Ovary (tissue), 9 donors: ENCODE measurements around the gene SLIT3. TPM values are rescaled to one million over a fixed set of nuclear protein-coding genes. Genes with fewer than 3 reads are reported as not detected.

ENCODE experiments used
- DNase-seq, 5 donors: peaks; one replicate each; pipeline ENCODE4 v3.0.0-alpha.2; 2019 to 2020
- H3K27ac ChIP-seq, 2 donors: fragments of 200-600 bp; one replicate each; pipeline versions ENCODE4 v1.5.1 to v1.8.0; 2019 to 2022
- H3K27me3 ChIP-seq: fragments of 200-600 bp; one replicate; pipeline ENCODE4 v1.8.0; 2022
- H3K36me3 ChIP-seq: fragments of 200-600 bp; sonication (generic); one replicate; pipeline ENCODE4 v1.5.1; 2019
- H3K4me1 ChIP-seq: one replicate; pipeline ENCODE4 v1.8.1; 2013; ENCODE audit warnings: mild to moderate bottlenecking, moderate library complexity; ENCODE audit not compliant: insufficient read depth
- H3K4me3 ChIP-seq: fragments of 200-600 bp; sonication (generic); one replicate; pipeline ENCODE4 v1.5.1; 2017
- H3K9me3 ChIP-seq, 2 donors: fragments of 200-600 bp in 1 of 2; sonication (generic) in 1 of 2; one replicate each; pipeline versions ENCODE4 v1.5.1 to v1.8.1; 2013 to 2019; ENCODE audit warnings: mild to moderate bottlenecking in 1 of 2, moderate library complexity in 1 of 2
- EP300 ChIP-seq: sonication (generic); formaldehyde crosslinking; IDR thresholded peaks from one replicate; pipeline ENCODE4 v1.6.1; 2017; ENCODE audit warnings: antibody characterized with exemption
- POLR2A ChIP-seq: fragments of 450-650 bp; IDR thresholded peaks from one replicate; pipeline ENCODE4 v1.6.1; 2017; ENCODE audit warnings: antibody characterized with exemption, mild to moderate bottlenecking, moderate library complexity
- WGBS, 3 donors: extraction: QIAGEN DNeasy Blood & Tissue Kit in 1 of 3; methylation state at CpG; one replicate each; pipeline versions ENCODE4 v1.1.5 to v1.1.7; 2013 to 2017; 5-methylcytosine and 5-hydroxymethylcytosine counted together
- intact Hi-C, 4 donors: fragments of 100-400 bp; cut with DNase I; formaldehyde crosslinking; loops; one replicate each; pipeline versions ENCODE4 v1.11.0 to v1.15.1; 2022 to 2023
- polyA plus RNA-seq, 2 donors: library from polyadenylated mRNA; stranded (reverse); fragments of 200-250 nt in 1 of 2; fragments of 350-450 nt in 1 of 2; fragmentation: Illumina TruSeq in 1 of 2; extraction: RNeasy Lipid Tissue Mini Kit (QIAGEN cat#74804) in 1 of 2; gene quantifications; one replicate each; pipeline ENCODE4 v1.2.3, GENCODE V29; 2013 to 2014
- total RNA-seq, 7 donors: library from RNA; depleted of rRNA in 2 of 7; stranded (reverse); fragments of >200 nt in 2 of 7; fragmentation: NEBNext Ultra II Directional in 3 of 7; extraction: Animal tissue kit (Norgen Biotek cat#: 25700) in 3 of 7; gene quantifications; one replicate each; pipeline versions ENCODE4 v1.1.0 to v1.2.4, GENCODE V29; 2016 to 2023
- TF ChIP-seq, protein P1 (sequence below), 3 donors: fragments of 450-650 bp in 2 of 3; fragments of 200-600 bp in 1 of 3; IDR thresholded peaks; one replicate each; pipeline versions ENCODE4 v1.5.1 to v1.8.0; 2016 to 2022; ENCODE audit warnings: antibody characterized with exemption in 3 of 3, mild to moderate bottlenecking in 1 of 3
- donor health status: DM: no; HTN: no; CAD: no; lungs with moderate emphysema.
- donor health status: DM: no; HTN: no; CAD: no.
- donor health status: Bipolar disorder and iron deficiency.
- donor health status: DM: yes; HTN: yes; CAD: no.
- donor health status: DM: no; HTN: no; CAD: no.
- donor health status: DM: yes; HTN: yes; CAD: no.

Gene SLIT3
- total and polyA plus RNA-seq, 9 donors: 10.3 to 106 (median 24.4) TPM

DNA sequence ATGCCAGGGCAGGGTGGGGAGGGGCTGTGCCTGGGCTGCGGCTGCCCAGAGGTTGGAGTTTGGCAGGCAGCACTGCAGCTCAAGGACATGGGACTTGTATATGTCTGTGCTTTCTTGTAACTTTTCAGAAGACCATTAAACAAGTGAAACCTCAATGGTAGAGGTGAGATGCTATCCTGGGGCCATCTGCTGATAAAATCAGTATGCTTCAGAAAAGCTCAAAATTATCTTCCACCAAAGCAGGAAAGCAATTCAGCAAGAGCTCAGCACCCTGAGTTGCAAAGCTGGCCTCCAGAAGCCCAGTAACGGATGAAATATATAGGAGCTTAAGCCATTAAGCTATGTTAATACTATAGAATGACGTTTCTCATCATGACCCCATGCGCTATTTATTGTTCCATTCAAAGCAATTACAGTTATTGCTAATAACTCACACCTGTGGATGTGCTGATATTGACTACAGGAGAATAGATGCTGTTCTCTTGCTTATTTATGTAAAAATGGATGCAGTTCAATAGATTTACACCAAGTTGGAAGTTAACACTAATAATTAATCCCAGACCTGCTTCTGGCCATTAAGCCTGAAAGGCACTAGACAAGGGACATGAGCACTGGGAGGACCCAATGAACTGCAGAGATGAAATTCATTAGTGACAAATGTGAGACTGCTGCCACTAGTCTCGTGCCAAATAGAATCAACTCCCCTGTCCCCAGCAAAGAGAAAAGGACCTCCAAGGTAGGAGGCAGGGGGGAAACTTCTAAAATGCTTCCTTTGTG, 405.5 kb downstream of the SLIT3 start:
- WGBS, 3 donors: 84 to 89% (median 87%) methylated on average over 5 of the region's 5 CpGs
- DNase-seq: no peak
- no peaks in the 10 kb centered on the region for H3K9me3 ChIP-seq
- TF ChIP-seq POLR2A (no peak), EP300 (no peak)
- TF ChIP-seq, protein P1, sequence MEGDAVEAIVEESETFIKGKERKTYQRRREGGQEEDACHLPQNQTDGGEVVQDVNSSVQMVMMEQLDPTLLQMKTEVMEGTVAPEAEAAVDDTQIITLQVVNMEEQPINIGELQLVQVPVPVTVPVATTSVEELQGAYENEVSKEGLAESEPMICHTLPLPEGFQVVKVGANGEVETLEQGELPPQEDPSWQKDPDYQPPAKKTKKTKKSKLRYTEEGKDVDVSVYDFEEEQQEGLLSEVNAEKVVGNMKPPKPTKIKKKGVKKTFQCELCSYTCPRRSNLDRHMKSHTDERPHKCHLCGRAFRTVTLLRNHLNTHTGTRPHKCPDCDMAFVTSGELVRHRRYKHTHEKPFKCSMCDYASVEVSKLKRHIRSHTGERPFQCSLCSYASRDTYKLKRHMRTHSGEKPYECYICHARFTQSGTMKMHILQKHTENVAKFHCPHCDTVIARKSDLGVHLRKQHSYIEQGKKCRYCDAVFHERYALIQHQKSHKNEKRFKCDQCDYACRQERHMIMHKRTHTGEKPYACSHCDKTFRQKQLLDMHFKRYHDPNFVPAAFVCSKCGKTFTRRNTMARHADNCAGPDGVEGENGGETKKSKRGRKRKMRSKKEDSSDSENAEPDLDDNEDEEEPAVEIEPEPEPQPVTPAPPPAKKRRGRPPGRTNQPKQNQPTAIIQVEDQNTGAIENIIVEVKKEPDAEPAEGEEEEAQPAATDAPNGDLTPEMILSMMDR (IDR thresholded peaks at IDR 0.05): no peak
- no peak overlapping the region for H3K27ac ChIP-seq
- no peak overlapping the region for H3K4me3 ChIP-seq
- no peaks in the 10 kb centered on the region for H3K36me3 ChIP-seq
- H3K4me1 ChIP-seq: no peaks in the 10 kb centered on the region
- intact Hi-C loops: no loop called here
- no peaks in the 10 kb centered on the region for H3K27me3 ChIP-seq

GRCh38 chr5:168893283-168893682, 407.7 kb downstream of the SLIT3 start:
- intact Hi-C loops: no loop called here
- Histone ChIP-seq H3K4me3 (no peak overlapping the region), H3K27ac (no peak overlapping the region), H3K9me3 (no peaks in the 10 kb centered on the region), H3K4me1 (no peaks in the 10 kb centered on the region), H3K36me3 (no peaks in the 10 kb centered on the region), H3K27me3 (no peaks in the 10 kb centered on the region)
- WGBS, 3 donors: 77 to 78% (median 78%) methylated on average over 4 of the region's 4 CpGs
- DNase-seq: no peak
- TF ChIP-seq, protein P1 (IDR thresholded peaks at IDR 0.05): no peak
- TF ChIP-seq EP300: no peak
- no peak for TF ChIP-seq POLR2A

GRCh38 chr5:168892618-168893186, 408.2 kb downstream of the SLIT3 start:
- 81 to 84% (median 83%) methylated on average over 5 of the region's 5 CpGs for WGBS, 3 donors
- DNase-seq: no peak
- TF ChIP-seq, protein P1 (IDR thresholded peaks at IDR 0.05): no peak
- no peak for TF ChIP-seq EP300
- no peak for TF ChIP-seq POLR2A
- H3K27ac ChIP-seq: no peak overlapping the region
- no peaks in the 10 kb centered on the region for H3K9me3 ChIP-seq
- no peaks in the 10 kb centered on the region for H3K4me1 ChIP-seq
- no peaks in the 10 kb centered on the region for H3K36me3 ChIP-seq
- no peaks in the 10 kb centered on the region for H3K27me3 ChIP-seq
- intact Hi-C loops: no loop called here
- no peak overlapping the region for H3K4me3 ChIP-seq

- Histone ChIP-seq H3K27ac (no peak overlapping the region), H3K27me3 (no peaks in the 10 kb centered on the region), H3K4me3 (no peak overlapping the region), H3K9me3 (no peaks in the 10 kb centered on the region), H3K4me1 (no peaks in the 10 kb centered on the region), H3K36me3 (no peaks in the 10 kb centered on the region)
- 75 to 85% (median 84%) methylated on average over 6 of the region's 6 CpGs for WGBS, 3 donors
- intact Hi-C loops: no loop called here
- no peak for DNase-seq
- no peak for TF ChIP-seq POLR2A
- TF ChIP-seq, protein P1 (IDR thresholded peaks at IDR 0.05): no peak
- TF ChIP-seq EP300: no peak
Measured at GRCh38 chr5:168890816-168891812, 409.8 kb downstream of the SLIT3 start.
